ENCODE results near the gene KAT8. TPM values are rescaled to one million over a fixed set of nuclear protein-coding genes. Genes with fewer than 3 reads are reported as not detected.

KAT8 gene
- total RNA-seq, 1 experiment from 2014 or later = 66.6 TPM

DNA sequence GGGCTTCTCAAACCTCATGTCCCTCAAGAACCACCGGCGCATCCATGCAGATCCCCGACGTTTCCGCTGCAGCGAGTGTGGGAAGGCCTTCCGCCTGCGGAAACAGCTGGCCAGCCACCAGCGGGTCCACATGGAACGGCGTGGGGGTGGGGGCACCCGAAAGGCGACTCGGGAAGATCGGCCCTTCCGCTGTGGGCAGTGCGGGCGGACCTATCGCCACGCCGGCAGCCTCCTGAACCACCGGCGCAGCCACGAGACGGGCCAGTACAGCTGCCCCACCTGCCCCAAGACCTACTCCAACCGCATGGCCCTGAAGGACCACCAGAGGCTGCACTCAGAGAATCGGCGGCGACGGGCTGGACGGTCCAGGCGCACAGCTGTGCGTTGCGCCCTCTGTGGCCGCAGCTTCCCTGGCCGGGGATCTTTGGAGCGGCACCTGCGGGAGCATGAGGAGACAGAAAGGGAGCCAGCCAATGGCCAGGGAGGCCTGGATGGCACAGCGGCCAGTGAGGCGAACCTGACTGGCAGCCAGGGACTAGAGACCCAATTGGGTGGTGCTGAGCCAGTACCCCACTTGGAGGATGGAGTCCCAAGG, 37.3 kb upstream of the KAT8 start:
- intact Hi-C loops (cut with micrococcal nuclease; ENCODE audit: unreplicated experiment) = no loop called here
- Mint-ChIP-seq H3K36me3 (ENCODE audit: insufficient read depth, unreplicated experiment) (peaks cover 55% of the 10 kb centered on the region), H3K9me3 (ENCODE audit: low read depth, unreplicated experiment) (no peaks in the 10 kb centered on the region), H3K27me3 (ENCODE audit: unreplicated experiment) (no peaks in the 10 kb centered on the region), H3K4me1 (ENCODE audit: low read depth, unreplicated experiment) (peaks cover 3% of the 10 kb centered on the region), H3K4me3 (ENCODE audit: low read depth, unreplicated experiment) (no peak overlapping the region), H3K27ac (ENCODE audit: unreplicated experiment) (no peak overlapping the region)
- no peak for DNase-seq
- CTCF ChIA-PET = no interaction called here
- BruUV-seq (replicated peaks) = no TSS peak
- TF ChIP-seq, protein P1, sequence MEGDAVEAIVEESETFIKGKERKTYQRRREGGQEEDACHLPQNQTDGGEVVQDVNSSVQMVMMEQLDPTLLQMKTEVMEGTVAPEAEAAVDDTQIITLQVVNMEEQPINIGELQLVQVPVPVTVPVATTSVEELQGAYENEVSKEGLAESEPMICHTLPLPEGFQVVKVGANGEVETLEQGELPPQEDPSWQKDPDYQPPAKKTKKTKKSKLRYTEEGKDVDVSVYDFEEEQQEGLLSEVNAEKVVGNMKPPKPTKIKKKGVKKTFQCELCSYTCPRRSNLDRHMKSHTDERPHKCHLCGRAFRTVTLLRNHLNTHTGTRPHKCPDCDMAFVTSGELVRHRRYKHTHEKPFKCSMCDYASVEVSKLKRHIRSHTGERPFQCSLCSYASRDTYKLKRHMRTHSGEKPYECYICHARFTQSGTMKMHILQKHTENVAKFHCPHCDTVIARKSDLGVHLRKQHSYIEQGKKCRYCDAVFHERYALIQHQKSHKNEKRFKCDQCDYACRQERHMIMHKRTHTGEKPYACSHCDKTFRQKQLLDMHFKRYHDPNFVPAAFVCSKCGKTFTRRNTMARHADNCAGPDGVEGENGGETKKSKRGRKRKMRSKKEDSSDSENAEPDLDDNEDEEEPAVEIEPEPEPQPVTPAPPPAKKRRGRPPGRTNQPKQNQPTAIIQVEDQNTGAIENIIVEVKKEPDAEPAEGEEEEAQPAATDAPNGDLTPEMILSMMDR (IDR thresholded peaks at IDR 0.05; ENCODE audit: unreplicated experiment) = no peak

DNA sequence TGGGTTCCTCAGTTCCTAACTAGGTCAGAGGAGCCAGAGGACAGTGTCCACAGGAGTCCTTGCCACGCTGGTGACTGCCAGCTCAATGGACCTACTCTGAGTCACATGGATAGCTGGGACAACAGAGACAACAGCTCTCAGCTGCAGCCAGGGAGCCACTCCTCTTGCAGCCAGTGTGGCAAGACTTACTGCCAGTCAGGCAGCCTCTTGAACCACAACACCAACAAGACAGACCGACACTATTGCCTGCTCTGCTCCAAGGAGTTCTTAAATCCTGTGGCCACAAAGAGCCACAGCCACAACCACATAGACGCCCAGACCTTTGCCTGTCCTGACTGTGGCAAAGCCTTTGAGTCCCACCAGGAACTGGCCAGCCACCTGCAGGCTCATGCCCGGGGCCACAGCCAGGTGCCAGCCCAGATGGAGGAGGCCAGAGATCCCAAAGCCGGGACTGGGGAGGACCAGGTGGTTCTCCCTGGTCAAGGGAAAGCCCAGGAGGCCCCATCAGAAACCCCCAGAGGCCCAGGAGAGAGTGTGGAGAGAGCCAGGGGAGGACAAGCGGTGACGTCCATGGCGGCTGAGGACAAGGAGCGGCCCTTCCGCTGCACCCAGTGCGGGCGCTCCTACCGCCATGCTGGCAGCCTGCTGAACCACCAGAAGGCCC, 36.6 kb upstream of the KAT8 start:
- H3K36me3 Mint-ChIP-seq (ENCODE audit: insufficient read depth, unreplicated experiment) = peaks cover 55% of the 10 kb centered on the region
- intact Hi-C loops (cut with micrococcal nuclease; ENCODE audit: unreplicated experiment) = no loop called here
- H3K4me1 Mint-ChIP-seq (ENCODE audit: low read depth, unreplicated experiment) = no peaks in the 10 kb centered on the region
- peak overlapping the region; percentile 20 for H3K27ac Mint-ChIP-seq (ENCODE audit: unreplicated experiment)
- no peak for DNase-seq
- CTCF ChIA-PET = no interaction called here
- H3K9me3 Mint-ChIP-seq (ENCODE audit: low read depth, unreplicated experiment) = no peaks in the 10 kb centered on the region
- no peaks in the 10 kb centered on the region for H3K27me3 Mint-ChIP-seq (ENCODE audit: unreplicated experiment)
- TF ChIP-seq, protein P1 (IDR thresholded peaks at IDR 0.05; ENCODE audit: unreplicated experiment) = no peak
- no peak overlapping the region for H3K4me3 Mint-ChIP-seq (ENCODE audit: low read depth, unreplicated experiment)
- no TSS peak for BruUV-seq (replicated peaks)

DNA sequence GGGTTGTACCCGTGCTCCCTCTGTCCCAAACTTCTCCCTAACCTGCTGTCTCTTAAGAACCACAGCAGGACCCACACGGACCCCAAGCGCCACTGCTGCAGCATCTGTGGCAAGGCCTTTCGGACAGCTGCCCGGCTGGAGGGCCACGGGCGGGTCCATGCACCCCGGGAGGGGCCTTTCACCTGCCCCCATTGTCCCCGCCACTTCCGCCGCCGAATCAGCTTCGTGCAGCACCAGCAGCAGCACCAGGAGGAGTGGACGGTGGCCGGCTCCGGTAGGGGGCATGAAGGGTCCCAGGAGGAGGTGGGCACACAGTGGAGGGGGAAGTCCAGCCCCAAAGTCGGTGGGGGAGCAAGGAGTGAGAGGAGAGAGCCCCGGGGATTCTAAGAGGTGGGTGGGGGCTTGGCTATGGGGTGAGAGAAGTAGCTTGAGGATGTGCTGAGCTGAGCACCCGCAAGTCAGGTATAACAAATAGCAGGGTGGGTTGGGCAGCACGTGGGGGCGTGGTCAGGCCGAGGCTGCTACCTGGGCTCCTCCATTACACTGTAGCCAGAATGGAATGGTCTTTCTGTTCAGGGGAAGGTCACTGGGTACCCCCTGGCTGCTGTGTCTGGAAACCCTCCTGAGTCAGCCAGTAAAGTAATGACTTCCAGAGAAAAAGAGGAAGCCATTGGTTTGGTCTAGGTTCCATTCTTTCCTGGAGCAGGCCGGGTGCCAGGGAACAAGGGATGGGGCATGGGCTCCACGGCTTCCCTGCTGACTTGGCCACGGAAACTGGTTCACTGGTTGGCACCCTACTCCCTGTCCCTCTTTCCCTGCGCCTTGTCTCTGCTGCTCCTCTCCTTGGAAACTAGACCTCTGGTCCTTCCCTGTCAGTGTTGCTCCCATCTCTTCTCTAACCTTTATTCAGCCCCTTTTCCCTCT, 35.8 kb upstream of the KAT8 start:
- H3K27ac Mint-ChIP-seq (ENCODE audit: unreplicated experiment) = peak overlapping the region; percentile 20
- H3K4me1 Mint-ChIP-seq (ENCODE audit: low read depth, unreplicated experiment) = no peaks in the 10 kb centered on the region
- TF ChIP-seq, protein P1 (IDR thresholded peaks at IDR 0.05; ENCODE audit: unreplicated experiment) = no peak
- no peaks in the 10 kb centered on the region for H3K27me3 Mint-ChIP-seq (ENCODE audit: unreplicated experiment)
- intact Hi-C loops (cut with micrococcal nuclease; ENCODE audit: unreplicated experiment) = no loop called here
- CTCF ChIA-PET = no interaction called here
- peaks cover 50% of the 10 kb centered on the region for H3K36me3 Mint-ChIP-seq (ENCODE audit: insufficient read depth, unreplicated experiment)
- DNase-seq = no peak
- BruUV-seq (replicated peaks) = no TSS peak
- H3K9me3 Mint-ChIP-seq (ENCODE audit: low read depth, unreplicated experiment) = no peaks in the 10 kb centered on the region
- H3K4me3 Mint-ChIP-seq (ENCODE audit: low read depth, unreplicated experiment) = no peak overlapping the region

DNA sequence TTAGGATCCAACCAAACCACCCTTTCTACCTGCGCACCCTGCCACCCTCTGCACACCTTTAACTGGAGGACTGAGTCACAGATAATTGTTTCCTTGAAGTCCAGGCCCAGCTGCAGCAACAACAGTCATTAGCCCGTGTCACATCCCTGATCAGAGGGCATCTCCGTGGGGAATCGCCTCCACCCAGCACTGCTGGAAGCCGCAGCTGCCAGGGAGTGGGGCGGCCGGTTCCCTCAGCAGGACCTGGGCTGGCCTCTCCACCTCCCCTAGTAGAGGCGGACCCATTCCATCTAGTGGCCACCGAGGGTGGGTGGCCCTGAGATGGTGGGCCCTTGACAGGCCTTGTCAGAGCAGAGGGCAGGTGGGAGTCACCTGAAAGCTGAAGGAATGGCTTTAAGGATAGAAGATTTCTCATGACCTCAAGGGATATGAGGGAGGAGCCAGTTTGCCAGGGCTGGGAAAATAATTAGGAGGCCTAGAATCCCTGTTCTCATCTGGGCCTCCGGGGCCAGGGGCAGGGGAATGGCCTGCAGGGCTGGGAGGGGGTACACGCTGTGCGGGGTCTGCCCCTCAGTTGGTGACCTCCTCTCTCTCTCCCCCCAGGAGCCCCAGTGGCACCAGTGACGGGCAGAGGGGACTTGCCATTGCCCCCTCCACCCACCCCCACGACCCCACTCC, 35.0 kb upstream of the KAT8 start:
- CTCF ChIA-PET = no interaction called here
- Mint-ChIP-seq H3K9me3 (ENCODE audit: low read depth, unreplicated experiment) (no peaks in the 10 kb centered on the region), H3K4me1 (ENCODE audit: low read depth, unreplicated experiment) (no peaks in the 10 kb centered on the region), H3K4me3 (ENCODE audit: low read depth, unreplicated experiment) (no peak overlapping the region), H3K27ac (ENCODE audit: unreplicated experiment) (no peak overlapping the region), H3K27me3 (ENCODE audit: unreplicated experiment) (no peaks in the 10 kb centered on the region), H3K36me3 (ENCODE audit: insufficient read depth, unreplicated experiment) (peaks cover 50% of the 10 kb centered on the region)
- TF ChIP-seq, protein P1 (IDR thresholded peaks at IDR 0.05; ENCODE audit: unreplicated experiment) = no peak
- no peak for DNase-seq
- no TSS peak for BruUV-seq (replicated peaks)
- intact Hi-C loops (cut with micrococcal nuclease; ENCODE audit: unreplicated experiment) = no loop called here

All from Calu3 (cell line).